ENCODE data around the gene HP1BP3.

DNA sequence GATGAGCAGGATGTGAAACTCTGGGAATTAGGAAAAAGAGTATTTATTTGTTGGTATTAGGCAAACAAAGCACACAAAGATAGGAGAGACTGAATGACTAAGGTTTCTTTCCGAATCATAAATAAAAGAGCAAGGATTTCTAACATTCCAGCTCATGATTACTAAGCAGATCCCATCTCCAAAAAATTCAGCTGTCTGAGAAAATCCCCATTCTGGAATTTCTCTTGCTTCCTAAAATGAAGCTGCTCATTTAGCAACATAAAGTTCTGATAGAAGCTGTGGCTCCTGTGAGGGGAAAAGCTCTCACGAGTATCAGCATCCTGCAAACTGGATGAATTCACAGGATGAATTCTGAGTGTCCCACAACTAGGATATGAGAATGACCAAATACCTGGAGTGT, 47.9 kb downstream of the HP1BP3 start:
- TF ChIP-seq L3MBTL2 (conservative IDR thresholded peaks at IDR 0.05): no peak
- no peak for TF ChIP-seq FOXK2 (IDR thresholded peaks at IDR 0.05)
- no peak for TF ChIP-seq BHLHE40 (IDR thresholded peaks at IDR 0.05; ENCODE audit: borderline replicate concordance)
- no peak for TF ChIP-seq NFRKB (IDR thresholded peaks at IDR 0.05)
- TF ChIP-seq SP1 (IDR thresholded peaks at IDR 0.05): no peak
- no peak for TF ChIP-seq FOXM1 (IDR thresholded peaks at IDR 0.05; ENCODE audit: borderline replicate concordance)
